Nucleus accumbens (tissue), 56 donors: ENCODE results near the gene TSNAXIP1.
"Not testable (repeated sequence)": the region's sequence is repeated elsewhere in the genome, so short reads cannot be mapped to it uniquely, and the experiment has no call there.

Experiments used
- DNase-seq, 56 donors: peaks; one replicate each; lab custom pipeline; 2025; lab: John Stamatoyannopoulos, UW

Gene TSNAXIP1

DNA sequence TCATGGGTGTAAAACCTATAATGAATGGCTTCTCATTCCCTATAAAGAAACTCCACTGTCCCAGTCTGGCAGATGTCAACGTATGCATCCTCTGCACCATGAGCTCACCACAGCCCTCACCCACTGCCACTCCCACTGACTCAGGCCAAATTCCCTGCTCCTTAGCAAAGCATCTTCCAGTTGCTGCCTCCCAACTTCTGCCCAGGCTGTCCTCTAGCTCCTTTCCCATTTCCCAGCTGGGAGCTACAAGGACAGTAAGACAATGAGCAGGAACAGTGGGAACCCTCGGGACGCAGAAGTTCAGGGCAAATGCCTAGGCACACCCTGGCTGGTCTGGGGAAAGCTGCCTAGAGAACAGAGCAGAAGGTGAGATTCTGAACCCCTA, 26.3 kb downstream of the TSNAXIP1 start:
- peak in 1 of 56 donors; percentile 36 for DNase-seq

GRCh38 chr16:67833415-67834241, 26.9 kb downstream of the TSNAXIP1 start:
- DNase-seq = peak; percentile 12 to 95 (median 86)

GRCh38 chr16:67834242-67834614, 27.5 kb downstream of the TSNAXIP1 start:
- no peak for DNase-seq

DNA sequence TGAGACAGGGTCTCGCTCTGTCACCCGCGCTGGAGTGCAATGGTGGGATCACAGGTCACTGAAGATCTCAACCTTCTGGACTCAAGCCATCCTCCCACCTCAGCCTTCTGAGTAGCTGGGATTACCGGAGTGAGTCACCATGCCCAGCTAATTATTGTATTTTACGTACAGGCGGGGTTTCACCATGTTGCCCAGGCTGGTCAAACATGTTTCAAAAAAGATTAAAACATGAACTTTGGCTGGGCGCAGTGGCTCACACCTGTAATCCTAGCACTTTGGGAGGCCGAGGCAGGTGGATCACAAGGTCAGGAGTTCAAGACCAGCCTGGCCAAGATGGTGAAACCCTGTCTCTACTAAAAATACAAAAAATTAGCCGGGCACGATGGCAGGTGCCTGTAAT, 30.5 kb downstream of the TSNAXIP1 start:
- DNase-seq = not testable (repeated sequence)

GRCh38 chr16:67837811-67838210, 31.1 kb downstream of the TSNAXIP1 start:
- peak in 2 of 56 donors; percentile 4 to 7 for DNase-seq

GRCh38 chr16:67841198-67841815, 34.6 kb downstream of the TSNAXIP1 start:
- DNase-seq = no peak

- peak in 55 of 56 donors; percentile 39 to 98 (median 91) for DNase-seq
These were observed 35.3 kb downstream of the TSNAXIP1 start, which contains the start of gene THAP11 for GRCh38 chr16:67841816-67842508. Gene THAP11 (plus strand): TSS chr16:67842320. CDS start chr16:67842555, 235 bp downstream.

DNA sequence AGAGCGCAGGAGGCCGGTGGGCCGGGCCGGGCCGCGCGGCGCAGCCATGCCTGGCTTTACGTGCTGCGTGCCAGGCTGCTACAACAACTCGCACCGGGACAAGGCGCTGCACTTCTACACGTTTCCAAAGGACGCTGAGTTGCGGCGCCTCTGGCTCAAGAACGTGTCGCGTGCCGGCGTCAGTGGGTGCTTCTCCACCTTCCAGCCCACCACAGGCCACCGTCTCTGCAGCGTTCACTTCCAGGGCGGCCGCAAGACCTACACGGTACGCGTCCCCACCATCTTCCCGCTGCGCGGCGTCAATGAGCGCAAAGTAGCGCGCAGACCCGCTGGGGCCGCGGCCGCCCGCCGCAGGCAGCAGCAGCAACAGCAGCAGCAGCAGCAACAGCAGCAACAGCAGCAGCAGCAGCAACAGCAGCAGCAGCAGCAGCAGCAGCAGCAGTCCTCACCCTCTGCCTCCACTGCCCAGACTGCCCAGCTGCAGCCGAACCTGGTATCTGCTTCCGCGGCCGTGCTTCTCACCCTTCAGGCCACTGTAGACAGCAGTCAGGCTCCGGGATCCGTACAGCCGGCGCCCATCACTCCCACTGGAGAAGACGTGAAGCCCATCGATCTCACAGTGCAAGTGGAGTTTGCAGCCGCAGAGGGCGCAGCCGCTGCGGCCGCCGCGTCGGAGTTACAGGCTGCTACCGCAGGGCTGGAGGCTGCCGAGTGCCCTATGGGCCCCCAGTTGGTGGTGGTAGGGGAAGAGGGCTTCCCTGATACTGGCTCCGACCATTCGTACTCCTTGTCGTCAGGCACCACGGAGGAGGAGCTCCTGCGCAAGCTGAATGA, 36.0 kb downstream of the TSNAXIP1 start:
- peak in 50 of 56 donors; percentile 20 to 84 (median 63) for DNase-seq

GRCh38 chr16:67843343-67843765, 36.7 kb downstream of the TSNAXIP1 start:
- peak in 1 of 56 donors; percentile 29 for DNase-seq

DNA sequence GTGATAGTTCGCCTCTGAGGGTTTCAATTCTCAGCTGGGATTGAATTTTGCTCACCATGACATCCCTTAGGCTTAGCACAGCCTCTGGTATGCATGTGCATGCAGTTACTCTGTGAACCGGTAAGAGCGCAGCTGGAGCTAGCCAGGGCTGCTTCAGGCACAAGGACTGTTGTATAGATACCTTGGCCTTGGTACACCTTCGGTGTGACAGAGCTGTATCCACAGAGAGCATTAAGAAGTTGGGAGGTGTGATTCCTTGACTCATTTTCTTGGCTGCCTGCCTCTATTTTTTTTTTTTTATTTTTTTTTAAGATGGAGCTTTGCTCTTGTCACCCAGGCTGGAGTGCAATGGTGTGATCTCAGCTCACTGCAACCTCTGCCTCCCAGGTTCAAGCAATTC, 37.8 kb downstream of the TSNAXIP1 start:
- no peak for DNase-seq

DNA sequence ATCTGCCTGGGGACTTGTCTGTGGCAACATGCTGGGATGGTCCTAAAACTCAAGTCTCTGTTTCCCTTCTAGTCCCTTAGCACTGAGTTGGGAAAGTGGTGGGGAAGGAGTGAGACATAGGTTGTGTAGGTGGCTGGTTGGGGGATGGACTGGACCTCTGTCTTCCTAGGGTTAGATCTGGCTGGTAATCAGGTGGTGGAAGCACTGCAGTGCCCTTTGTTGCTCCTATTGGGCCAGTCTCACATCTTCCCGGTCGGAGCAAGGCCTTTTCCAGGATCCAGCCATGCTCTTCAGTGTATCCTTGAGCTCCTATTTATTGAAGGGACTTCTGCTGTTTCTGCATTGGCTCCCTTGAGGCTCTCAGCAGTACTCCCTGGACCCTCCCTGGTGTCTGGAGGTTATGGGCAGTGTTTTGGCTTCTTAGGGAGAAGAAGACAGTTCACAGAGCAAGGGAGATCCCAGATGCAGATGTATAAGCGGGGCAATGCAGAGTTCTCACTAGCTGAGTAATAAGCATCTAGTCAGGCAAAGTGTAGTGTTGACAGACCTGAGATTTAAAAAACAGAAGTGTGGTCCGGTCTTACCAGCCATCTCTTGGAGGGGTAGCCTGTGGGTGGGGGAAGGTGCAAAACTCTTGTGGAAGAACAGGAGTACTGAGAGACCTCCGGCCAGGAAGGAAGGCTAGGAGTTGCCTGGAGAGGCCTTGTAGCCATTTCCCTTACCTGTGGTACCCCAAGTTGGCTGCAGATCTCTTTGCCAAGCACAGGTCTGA, 38.8 kb downstream of the TSNAXIP1 start:
- DNase-seq = no peak

DNA sequence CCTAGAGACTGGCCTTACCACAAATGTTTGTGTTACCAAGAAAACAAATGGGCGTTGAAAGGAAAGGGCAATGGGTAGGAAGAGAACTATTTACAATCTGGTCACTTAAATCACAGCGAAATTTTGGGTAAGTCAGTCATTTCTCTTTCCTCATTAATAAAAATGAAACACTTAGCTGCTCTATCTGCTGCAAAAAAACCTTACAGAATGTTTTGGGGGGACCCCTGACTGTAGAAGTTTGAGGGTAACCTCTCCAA, 39.3 kb downstream of the TSNAXIP1 start:
- no peak for DNase-seq

GRCh38 chr16:67846320-67847063, 39.8 kb downstream of the TSNAXIP1 start, which contains the start of gene NUTF2:
Gene NUTF2 (plus strand): TSS chr16:67846933. CDS start chr16:67865131, 18,198 bp downstream.
- DNase-seq = peak; percentile 33 to 98 (median 92)

DNA sequence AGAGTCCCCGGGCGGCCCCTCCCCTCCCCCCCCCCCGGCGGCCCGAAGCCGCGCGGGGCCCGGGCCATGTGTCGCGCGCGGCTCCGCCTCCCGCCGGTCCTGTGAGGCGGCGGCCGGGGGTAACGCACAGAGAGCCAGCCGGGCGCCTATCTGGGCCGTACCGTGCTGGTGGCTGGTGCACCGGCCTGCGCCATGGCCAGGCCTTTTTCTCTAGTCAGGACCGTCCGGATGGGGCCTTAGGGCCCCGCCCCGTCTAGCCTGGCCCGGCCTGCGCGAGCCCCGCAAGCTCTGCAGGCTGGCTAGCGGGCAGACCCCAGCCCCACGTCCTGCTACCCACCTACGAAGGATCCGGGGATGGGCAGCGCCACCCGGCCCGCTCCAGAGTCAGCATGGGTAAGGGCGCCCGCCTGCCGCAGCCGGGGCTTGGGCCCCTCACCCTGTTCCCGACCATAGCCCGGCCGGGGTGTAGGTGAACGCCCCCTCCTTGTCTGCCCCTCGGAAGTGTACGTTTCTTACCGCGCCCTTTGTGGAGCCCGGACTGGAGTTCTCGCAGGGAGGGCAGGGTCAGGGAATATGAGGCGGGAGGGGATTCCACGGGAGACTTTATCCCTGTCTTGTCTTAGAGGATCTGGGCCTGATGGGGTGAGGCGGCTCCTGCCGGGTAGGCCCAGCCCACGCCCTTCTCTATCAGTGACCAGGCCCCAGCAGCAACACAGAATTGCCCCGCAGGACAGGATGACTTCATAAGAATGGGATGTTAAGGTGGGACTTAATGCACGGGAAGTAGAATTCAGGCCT, 40.6 kb downstream of the TSNAXIP1 start, which contains the start of gene CENPT:
Gene CENPT, minus strand, starts transcription at position 630 of the 798 bp plus-strand sequence. CDS start 13,834 bp downstream, outside the sequence.
- peak in 19 of 56 donors; percentile 36 to 86 (median 76) for DNase-seq

DNA sequence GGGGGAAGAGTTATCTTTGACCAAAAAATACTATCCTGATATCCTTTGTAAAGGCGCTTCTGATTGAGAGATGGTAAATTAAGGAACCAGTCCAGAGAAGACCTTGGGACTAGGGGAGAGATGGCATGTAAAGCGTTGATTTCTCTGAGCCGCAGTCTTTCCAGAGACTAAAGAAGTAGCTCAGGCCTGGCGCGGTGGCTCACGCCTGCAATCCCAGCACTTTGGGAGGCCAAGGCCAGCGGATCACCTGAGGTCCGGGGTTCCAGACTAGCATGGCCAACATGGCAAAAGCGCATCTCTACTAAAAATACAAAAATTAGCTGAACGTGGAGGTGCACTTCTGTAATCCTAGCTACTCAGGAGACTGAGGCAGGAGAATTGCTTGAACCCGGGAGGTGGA, 41.4 kb downstream of the TSNAXIP1 start:
- no peak for DNase-seq

GRCh38 chr16:67853670-67854069, 47.0 kb downstream of the TSNAXIP1 start:
- no peak for DNase-seq

DNA sequence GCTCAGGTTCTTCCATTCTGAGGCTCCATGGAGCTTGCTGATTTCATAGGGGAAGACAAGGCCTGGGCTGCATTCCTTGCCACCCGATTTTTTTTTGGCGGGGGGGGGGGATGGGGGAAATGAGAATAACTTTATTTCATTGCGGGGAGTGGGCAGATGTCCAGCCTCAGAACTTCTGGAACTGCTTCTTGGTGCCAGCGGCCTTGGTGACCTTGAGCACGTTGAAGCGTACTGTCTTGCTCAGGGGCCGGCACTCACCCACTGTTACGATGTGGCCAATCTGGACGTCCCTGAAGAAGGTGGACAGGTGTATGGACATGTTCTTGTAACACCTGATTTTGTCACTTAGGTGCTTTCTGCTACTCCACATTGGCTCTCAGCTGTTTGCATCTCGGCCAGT, 49.1 kb downstream of the TSNAXIP1 start:
- no peak for DNase-seq
